Psoas muscle (tissue), 8 donors: ENCODE data around the gene ENDOV. TPM values are rescaled to one million over a fixed set of nuclear protein-coding genes. Genes with fewer than 3 reads are reported as not detected.

ENCODE experiments used
- ATAC-seq, 4 donors: fragments of 200-7000 bp; cut with Tn5 transposase; one replicate each; pipeline ENCODE4 v1.9.1; 2020; ENCODE audit warnings: moderate library complexity in 3 of 4, mild to moderate bottlenecking in 2 of 4
- DNase-seq, 2 donors: peaks; one replicate each; pipeline ENCODE4 v3.0.0-alpha.2; 2020
- H3K27ac ChIP-seq: fragments of 200-600 bp; one replicate; pipeline ENCODE4 v1.8.0; 2022
- H3K27me3 ChIP-seq, 3 donors: fragments of 200-600 bp in 1 of 3; one replicate each; pipeline versions ENCODE4 v1.6.1 to v1.8.0; 2013 to 2022; ENCODE audit warnings: low read length in 2 of 3, mild to moderate bottlenecking in 2 of 3, moderate library complexity in 1 of 3; ENCODE audit not compliant: insufficient read depth in 3 of 3
- H3K36me3 ChIP-seq, 2 donors: fragments of 200-600 bp in 1 of 2; one replicate each; pipeline versions ENCODE4 v1.6.1 to v1.8.0; 2013 to 2022; ENCODE audit warnings: low read depth in 1 of 2, mild to moderate bottlenecking in 1 of 2, moderate library complexity in 1 of 2; ENCODE audit not compliant: insufficient read depth in 1 of 2
- H3K4me1 ChIP-seq: fragments of 200-600 bp; one replicate; pipeline ENCODE4 v1.8.0; 2022
- H3K4me3 ChIP-seq: fragments of 200-600 bp; one replicate; pipeline ENCODE4 v1.8.0; 2022; ENCODE audit warnings: mild to moderate bottlenecking
- H3K9me3 ChIP-seq: fragments of 200-600 bp; one replicate; pipeline ENCODE4 v1.8.0; 2022
- WGBS, 3 donors: extraction: QIAGEN DNeasy Blood & Tissue Kit; methylation state at CpG; one replicate each; pipeline versions ENCODE4 v1.1.6 to v1.1.7; 2013; 5-methylcytosine and 5-hydroxymethylcytosine counted together
- intact Hi-C, 2 donors: fragments of 100-400 bp; cut with DNase I; formaldehyde crosslinking; loops; one replicate each; pipeline versions ENCODE4 v1.11.0 to v1.14.2; 2022
- polyA plus RNA-seq, 3 donors: library from polyadenylated mRNA; stranded (reverse); fragments of 200-250 nt; gene quantifications; one replicate each; pipeline ENCODE4 v1.2.3, GENCODE V29; 2013
- total RNA-seq, 4 donors: library from RNA; stranded (reverse); fragmentation: NEBNext Ultra II Directional in 2 of 4; extraction: Animal tissue kit (Norgen Biotek cat#: 25700) in 2 of 4; gene quantifications; one replicate each; pipeline versions ENCODE4 v1.2.1 to v1.2.4, GENCODE V29; 2021 to 2023
- TF ChIP-seq, protein P1 (sequence below): fragments of 200-600 bp; IDR thresholded peaks from one replicate; pipeline ENCODE4 v1.8.0; 2022; ENCODE audit warnings: antibody characterized with exemption
- donor health status: healthy with polysubstance abuse.
- donor health status: DM: no; HTN: no; CAD: no; lungs with moderate emphysema.
- donor health status: Bipolar disorder and iron deficiency.
- donor health status: healthy.
- donor health status: DM: yes; HTN: yes; CAD: no.
- donor health status: DM: no; HTN: no; CAD: no.
- donor health status: DM: no; HTN: no; CAD: no.
- donor health status: DM: yes; HTN: yes; CAD: no.

Gene ENDOV
- total and polyA plus RNA-seq, 7 donors, result 12.0 to 24.3 (median 17.9) TPM

DNA sequence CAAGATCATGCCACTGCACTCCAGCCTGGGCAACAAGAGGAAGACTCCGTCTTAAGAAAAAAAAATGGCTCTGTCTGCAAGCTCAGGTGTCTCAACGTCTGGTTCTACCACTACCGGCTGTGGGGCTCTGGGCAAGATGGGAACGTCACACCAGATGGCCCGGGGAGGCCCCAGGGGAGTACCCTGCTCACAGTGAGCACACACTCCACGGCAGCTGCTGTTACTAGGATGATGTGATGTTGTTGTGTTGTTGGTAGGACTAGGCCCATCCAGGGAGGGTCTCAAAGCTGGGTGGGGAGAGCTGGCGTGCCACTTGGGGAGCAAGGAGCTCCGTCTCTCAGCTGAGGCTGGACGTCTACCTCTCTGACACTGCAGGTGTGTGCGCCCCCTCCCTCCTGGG, 70.9 kb downstream of the ENDOV start:
- TF ChIP-seq, protein P1, sequence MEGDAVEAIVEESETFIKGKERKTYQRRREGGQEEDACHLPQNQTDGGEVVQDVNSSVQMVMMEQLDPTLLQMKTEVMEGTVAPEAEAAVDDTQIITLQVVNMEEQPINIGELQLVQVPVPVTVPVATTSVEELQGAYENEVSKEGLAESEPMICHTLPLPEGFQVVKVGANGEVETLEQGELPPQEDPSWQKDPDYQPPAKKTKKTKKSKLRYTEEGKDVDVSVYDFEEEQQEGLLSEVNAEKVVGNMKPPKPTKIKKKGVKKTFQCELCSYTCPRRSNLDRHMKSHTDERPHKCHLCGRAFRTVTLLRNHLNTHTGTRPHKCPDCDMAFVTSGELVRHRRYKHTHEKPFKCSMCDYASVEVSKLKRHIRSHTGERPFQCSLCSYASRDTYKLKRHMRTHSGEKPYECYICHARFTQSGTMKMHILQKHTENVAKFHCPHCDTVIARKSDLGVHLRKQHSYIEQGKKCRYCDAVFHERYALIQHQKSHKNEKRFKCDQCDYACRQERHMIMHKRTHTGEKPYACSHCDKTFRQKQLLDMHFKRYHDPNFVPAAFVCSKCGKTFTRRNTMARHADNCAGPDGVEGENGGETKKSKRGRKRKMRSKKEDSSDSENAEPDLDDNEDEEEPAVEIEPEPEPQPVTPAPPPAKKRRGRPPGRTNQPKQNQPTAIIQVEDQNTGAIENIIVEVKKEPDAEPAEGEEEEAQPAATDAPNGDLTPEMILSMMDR, result no peak
- intact Hi-C loops, result no loop called here
- no peak overlapping the region for H3K27ac ChIP-seq

DNA sequence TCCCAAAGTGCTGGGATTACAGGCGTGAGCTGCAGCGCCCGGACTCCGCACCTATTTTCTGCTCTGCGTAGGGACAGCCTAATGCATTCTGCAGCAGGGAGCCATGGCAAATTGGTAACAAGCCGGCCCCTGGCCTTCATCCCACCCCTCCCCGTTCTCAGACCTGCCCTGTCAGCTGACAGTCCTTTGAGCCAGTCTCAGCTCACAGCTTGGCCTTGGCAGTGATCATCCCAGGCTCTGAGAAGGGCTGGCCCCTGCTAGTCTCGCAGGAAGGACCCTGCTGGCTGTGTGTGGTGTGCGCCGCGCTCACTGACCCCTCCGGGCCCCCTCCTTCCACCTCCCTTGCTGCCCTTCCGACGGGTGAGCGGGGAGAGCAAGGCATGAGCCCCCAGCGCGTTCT, 71.7 kb downstream of the ENDOV start:
- Histone ChIP-seq H3K27ac (no peak overlapping the region), H3K4me1 (no peaks in the 10 kb centered on the region), H3K9me3 (no peaks in the 10 kb centered on the region), H3K36me3 (no peaks in the 10 kb centered on the region), H3K27me3 (peaks cover 0 to 33% (median 15%) of the 10 kb centered on the region in 3 donors), H3K4me3 (no peak overlapping the region)
- TF ChIP-seq, protein P1, result no peak
- intact Hi-C loops, result no loop called here
- ATAC-seq, result peak in 1 of 4 donors; percentile 42
- peak in 1 of 2 donors; percentile 43 for DNase-seq
- 14 to 28% (median 15%) methylated on average over 17 of the region's 17 CpGs for WGBS, 3 donors

More for the DNA sequence above, 70.9 kb downstream of the ENDOV start:
- H3K4me1 ChIP-seq, result no peaks in the 10 kb centered on the region
- H3K9me3 ChIP-seq, result no peaks in the 10 kb centered on the region
- ATAC-seq (no peak), DNase-seq (no peak)
- H3K27me3 ChIP-seq, result peaks cover 0 to 40% (median 13%) of the 10 kb centered on the region in 3 donors
- WGBS, 3 donors, result 52 to 57% (median 56%) methylated on average over 10 of the region's 10 CpGs
- H3K4me3 ChIP-seq, result no peak overlapping the region
- no peaks in the 10 kb centered on the region for H3K36me3 ChIP-seq

DNA sequence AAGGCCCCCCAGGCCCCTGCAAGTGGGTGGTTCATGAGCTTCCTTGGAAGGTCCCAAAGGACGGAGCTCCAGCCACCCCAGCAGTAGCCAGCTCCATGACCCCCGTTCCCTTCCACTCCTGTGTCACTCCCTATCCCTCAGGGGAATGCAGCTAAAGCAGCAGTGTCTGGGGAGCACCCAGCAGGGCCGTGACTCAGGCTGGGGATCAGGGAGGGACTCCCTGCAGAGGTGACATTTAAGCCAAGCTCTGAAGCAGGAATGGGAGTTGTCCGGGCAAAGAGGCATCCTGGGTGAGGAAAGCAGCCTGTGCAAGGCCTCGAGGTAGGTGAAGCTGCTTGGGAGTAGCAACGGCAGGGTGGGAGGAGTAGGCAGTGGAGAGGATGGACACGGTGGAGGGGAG, 72.5 kb downstream of the ENDOV start:
- 49 to 51% (median 49%) methylated on average over 7 of the region's 7 CpGs for WGBS, 3 donors
- Histone ChIP-seq H3K4me1 (no peaks in the 10 kb centered on the region), H3K27ac (no peak overlapping the region), H3K9me3 (no peaks in the 10 kb centered on the region), H3K36me3 (no peaks in the 10 kb centered on the region), H3K27me3 (peaks cover 0 to 24% (median 17%) of the 10 kb centered on the region in 3 donors), H3K4me3 (no peak overlapping the region)
- TF ChIP-seq, protein P1, result no peak
- DNase-seq (peak in 1 of 2 donors; percentile 19), ATAC-seq (no peak)
- intact Hi-C loops, result no loop called here

Other genes starting within 250 kb of the ENDOV start
- gene CARD14, start 245.1 kb upstream of the ENDOV start, total RNA-seq, result under 1 TPM in 1 of 4 donors, not detected in 3; 0.32 TPM
- under 1 TPM in 2 of 3 donors, not detected in 1; 0.05 to 0.06 TPM for gene CARD14, start 245.1 kb upstream of the ENDOV start, polyA plus RNA-seq
- gene SGSH, start 194.8 kb upstream of the ENDOV start, total RNA-seq, result 10 to 100 TPM in 3 of 4 donors, 1 to 10 TPM in 1; 4.9 to 16.6 (median 13.0) TPM
- 1 to 10 TPM; 4.7 to 5.6 (median 4.8) TPM for gene SGSH, start 194.8 kb upstream of the ENDOV start, polyA plus RNA-seq
- gene SLC26A11, start 194.7 kb upstream of the ENDOV start, total RNA-seq, result 1 to 10 TPM; 3.2 to 5.1 (median 3.8) TPM
- 1 to 10 TPM; 2.2 to 3.2 (median 2.2) TPM for gene SLC26A11, start 194.7 kb upstream of the ENDOV start, polyA plus RNA-seq
- gene RNF213, start 154.3 kb upstream of the ENDOV start, total RNA-seq, result 10 to 100 TPM; 33.7 to 42.0 (median 35.4) TPM
- gene RNF213, start 154.3 kb upstream of the ENDOV start, polyA plus RNA-seq, result 10 to 100 TPM; 10.2 to 26.9 (median 15.8) TPM
- under 1 TPM; 0.25 to 0.84 (median 0.61) TPM for gene NPTX1, start 61.4 kb downstream of the ENDOV start, total RNA-seq
- 1 to 10 TPM in 2 of 3 donors, under 1 TPM in 1; 0.30 to 1.3 (median 1.2) TPM for gene NPTX1, start 61.4 kb downstream of the ENDOV start, polyA plus RNA-seq
- 10 to 100 TPM; 32.5 to 82.2 (median 38.1) TPM for gene RPTOR, start 129.7 kb downstream of the ENDOV start, total RNA-seq
- 10 to 100 TPM; 13.6 to 26.9 (median 17.1) TPM for gene RPTOR, start 129.7 kb downstream of the ENDOV start, polyA plus RNA-seq